ENCODE results near the gene TYMP.
A peak's percentile ranks its signal among the peaks of the same experiment; 100 is the strongest.
"Not testable (repeated sequence)": the region's sequence is repeated elsewhere in the genome, so short reads cannot be mapped to it uniquely, and the experiment has no call there.

TYMP gene

DNA sequence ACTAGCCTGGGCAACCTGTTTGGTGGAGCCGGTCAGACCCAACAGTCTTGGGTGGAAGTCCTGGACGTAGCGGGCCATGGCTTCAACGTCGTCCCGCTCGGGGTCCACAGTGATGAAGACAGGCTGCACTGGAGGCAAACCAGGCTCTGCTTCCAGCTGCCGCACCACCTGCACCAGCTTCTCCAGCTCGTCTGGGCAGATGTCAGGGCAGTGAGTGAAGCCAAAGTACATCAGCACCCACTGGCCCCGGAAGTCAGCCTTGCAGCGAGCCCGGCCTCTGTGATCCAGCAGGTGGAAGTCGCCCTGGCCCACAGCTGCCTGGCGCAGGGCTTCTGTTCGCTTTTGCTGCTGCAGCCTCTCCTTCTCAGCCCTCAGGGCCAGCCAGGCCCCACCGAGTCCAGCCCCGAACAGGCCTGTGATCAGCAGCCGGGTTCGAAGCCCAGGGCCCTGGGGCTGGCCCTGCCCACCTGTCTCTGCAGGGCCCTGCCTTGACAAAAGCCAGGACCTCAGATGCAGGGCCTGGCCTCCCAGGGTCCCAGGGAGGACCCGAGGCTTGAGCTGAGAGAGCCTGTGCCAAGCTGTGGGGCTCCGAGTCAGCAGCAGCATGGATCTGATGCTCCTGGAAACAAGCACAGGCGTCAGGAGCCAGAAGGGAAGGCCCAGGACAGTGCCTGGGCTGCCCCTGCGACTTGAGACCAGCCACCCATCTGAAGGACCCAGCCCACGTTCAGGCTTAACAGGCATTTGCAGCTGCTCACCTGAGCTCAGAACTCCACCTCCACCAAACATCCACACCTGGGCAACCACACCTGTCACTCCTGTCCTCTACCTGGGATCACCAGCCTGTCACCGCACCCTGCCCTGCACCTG lies 5.8 kb downstream of the TYMP start:
- no peak for DNase-seq

DNA sequence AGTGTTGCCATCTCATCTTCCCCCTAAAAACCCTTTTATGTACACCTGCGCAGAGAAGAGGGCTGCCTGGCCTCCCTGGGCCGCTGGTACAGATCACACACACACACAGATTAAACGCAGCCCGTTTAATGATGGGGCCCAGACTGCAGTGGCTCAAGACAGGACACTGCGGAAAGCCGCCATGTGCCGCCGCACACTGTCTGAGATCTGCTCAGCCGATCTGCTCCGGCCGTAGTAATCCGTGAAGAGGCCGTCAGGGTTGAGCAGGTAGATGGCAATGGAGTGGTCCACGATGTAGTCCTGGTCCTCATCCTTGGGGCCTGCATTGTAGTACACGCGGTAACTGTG lies 6.4 kb downstream of the TYMP start:
- DNase-seq = no peak

GRCh38 chr22:50522806-50523438 lies 6.9 kb downstream of the TYMP start:
- DNase-seq = no peak

- DNase-seq = no peak
These were observed 7.5 kb downstream of the TYMP start for GRCh38 chr22:50522208-50522805.

DNA sequence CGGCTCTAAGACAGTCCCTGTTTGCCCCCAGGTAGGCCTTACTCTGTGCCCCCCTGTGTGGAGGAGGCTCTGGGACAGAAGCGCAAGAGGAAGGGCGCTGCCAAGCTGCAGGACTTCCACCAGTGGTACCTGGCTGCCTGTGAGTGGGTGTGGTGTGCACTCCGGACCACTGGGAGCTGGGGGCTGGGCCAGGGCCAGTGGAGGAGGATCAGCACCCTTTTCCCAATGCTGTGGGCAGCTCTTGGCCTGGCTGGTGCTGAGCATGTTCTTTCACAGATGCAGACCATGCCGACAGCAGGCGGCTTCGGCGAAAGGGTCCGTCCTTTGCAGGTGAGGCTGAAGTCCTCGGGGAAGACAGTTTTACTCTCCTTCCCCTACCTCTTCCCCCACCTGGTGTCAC lies 8.1 kb downstream of the TYMP start:
- DNase-seq = no peak

GRCh38 chr22:50520826-50521453 lies 8.9 kb downstream of the TYMP start:
- no peak for DNase-seq

GRCh38 chr22:50520184-50520583 lies 9.6 kb downstream of the TYMP start:
- not testable (repeated sequence) for DNase-seq

- DNase-seq = no peak
These were observed 10.7 kb downstream of the TYMP start for GRCh38 chr22:50519151-50519550.

DNA sequence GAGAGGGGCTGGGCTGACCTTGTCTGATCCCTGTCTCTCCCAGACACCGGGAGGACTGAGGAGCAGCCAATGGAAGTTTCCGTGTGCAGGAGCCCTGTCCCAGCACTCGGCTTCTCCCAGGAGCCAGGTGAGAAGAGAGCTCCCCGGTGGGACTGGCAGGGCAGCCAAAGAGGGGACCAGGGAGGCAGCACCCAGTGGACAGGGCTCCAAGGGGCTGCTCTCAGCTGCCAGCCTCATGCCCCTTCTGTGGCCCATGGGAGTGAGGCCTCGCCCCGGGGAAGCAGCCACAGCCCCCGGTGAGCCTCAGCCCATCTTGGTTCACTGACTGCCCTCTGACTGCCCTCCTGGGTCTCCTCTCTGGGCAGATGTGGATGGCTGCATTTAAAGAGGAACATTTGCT lies 11.2 kb downstream of the TYMP start:
- DNase-seq = no peak

DNA sequence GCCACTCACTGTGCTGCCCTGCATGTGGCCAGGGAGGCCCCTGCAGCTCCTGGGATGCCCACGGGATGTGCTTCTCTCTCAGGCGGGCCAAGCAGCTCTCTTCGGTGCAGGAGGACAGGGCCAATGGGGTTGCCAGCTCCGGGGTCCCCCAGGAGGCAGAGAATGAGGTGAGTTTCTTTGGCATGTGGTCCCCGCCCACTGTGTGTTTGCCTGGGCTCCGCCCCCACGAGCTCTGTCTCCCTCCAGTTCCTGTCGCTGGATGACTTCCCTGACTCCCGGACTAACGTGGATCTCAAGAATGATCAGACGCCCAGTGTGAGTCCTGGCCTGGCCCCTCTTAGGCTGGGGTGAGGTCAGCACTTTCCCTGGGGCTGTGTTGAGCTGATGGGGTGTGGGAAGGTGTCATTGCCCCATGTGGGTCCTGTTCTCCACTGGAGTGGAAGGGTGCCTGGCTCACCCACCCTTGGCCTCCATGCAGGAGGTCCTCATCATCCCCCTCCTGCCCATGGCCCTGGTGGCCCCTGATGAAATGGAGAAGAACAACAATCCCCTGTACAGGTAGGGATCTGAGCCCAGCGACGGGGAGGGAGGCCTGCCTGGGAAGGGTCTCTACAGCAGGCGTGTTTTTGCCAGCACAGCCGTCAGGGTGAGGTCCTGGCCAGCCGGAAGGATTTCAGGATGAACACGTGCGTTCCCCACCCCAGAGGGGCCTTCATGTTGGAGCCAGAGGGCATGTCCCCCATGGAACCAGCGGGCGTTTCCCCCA lies 12.1 kb downstream of the TYMP start:
- no peak for DNase-seq

DNA sequence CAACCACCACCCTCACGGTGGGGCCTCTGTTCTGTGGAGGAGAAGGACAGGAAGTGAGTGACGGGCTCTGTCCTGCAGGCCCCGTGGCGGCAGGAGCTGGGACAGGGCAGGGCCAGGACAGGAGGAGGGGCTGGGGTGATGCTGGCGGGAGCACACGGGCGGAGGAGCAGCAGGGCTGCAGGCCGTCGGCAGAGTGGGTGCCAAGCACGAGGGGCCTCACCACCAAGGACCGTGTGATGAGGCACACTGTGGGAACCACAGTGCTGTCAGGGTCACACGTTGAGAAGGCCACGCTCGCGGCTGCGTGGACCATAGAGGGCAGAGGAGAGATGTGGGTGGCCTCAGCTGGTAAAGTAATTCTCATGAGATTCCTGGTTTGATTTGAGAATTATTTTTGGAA lies 12.9 kb downstream of the TYMP start:
- DNase-seq = no peak

- DNase-seq = no peak
These were observed 13.7 kb downstream of the TYMP start for GRCh38 chr22:50516068-50516467.

DNA sequence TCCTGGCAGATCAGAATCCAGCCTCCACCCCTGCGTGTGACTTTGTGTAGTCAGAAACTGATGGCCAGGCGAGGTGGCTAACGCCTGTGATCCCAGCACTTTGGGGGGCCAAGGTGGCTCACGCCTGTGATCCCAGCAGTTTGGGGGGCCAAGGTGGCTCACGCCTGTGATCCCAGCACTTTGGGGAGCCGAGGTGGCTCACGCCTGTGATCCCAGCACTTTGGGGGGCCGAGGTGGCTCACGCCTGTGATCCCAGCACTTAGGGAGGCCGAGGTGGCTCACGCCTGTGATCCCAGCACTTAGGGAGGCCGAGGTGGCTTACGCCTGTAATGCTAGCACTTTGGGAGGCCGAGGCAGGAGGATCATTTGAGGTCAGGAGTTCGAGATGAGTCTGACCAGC lies 16.6 kb downstream of the TYMP start:
- no peak for DNase-seq

DNA sequence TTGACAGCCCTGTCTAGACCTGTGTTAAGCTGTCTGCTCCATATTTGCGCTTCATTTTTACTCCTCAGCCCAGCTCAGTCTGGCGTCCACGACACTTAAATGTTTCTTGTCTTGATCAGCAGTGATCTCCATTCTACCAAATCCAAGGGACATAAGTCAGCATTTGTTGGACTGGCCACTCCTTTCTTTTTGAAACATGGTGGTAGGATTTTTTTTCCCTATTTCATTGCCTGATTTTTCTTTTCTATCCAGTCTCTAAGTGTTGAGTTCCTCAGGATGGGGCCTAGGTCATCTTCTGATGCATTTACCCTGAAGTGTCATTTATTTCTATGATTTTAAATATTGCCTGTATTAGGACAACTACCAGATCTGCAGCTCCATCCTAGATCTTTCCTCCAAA lies 20.9 kb downstream of the TYMP start:
- DNase-seq = peak; percentile 53

DNA sequence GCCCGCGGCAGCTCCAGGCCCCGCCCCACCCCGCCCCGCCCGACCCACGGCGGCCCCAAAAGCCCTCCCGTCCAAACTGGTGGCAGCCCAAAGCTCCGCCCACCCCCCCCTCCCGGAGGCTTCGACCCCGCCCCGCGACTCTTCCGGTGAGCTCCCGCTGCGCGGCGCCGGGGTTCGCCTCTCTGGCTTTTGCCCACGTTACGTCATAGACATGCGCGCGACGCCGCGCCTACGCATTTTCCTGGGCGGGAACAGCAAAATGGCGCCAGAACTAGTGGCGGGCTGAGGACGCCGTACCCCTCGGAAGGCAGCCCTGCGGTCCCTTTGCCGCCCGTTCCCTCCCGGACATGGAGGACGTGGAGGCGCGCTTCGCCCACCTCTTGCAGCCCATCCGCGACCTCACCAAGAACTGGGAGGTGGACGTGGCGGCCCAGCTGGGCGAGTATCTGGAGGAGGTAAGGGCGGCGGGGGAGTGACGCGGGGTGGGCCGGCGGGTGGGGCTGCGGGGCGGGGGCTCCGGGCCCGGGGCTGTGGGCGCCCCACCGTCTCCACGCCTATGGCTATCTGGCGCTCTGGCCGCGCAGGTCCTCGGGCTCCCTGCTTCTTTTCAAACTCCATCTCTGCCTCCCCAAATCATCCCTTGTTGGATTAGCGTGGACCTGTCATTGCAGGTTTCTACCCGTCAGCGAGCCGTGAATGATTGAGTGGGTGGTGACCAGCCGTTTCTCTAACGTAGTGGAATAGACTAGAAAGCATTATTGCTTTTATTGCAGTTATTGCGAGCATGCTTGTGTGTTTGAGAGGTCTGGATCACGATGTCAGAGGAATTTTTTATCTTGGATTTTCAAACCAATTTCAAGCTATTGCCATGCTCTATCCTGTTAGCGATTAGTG lies 21.6 kb downstream of the TYMP start, which contains the start of gene NCAPH2:
Gene NCAPH2 (plus strand): TSS at position 234 of the 894 bp plus-strand sequence. CDS start 114 bp downstream, at position 348.
- DNase-seq = peak; percentile 99

GRCh38 chr22:50507421-50507990 lies 22.3 kb downstream of the TYMP start, which contains the start of gene LMF2:
LMF2 (minus strand) TSS chr22:50507702; CDS start chr22:50507675, 27 bp downstream.
- DNase-seq = peak; percentile 97

- DNase-seq = peak; percentile 98
These were observed 23.0 kb downstream of the TYMP start for GRCh38 chr22:50506611-50507420.

- peak; percentile 83 for DNase-seq
These were observed 23.8 kb downstream of the TYMP start for GRCh38 chr22:50505776-50506610.

GRCh38 chr22:50505276-50505775 lies 24.5 kb downstream of the TYMP start:
- DNase-seq = no peak

All from NCI-H69 (cell line).